Measurements from ENCODE around the gene CRELD2. TPM values are rescaled to one million over a fixed set of nuclear protein-coding genes. Genes with fewer than 3 reads are reported as not detected.

CRELD2 gene
- total and polyA plus RNA-seq, 2 of the 13 experiments (the other 11 are each of a cell fraction or from before 2014, with no cell fraction given), result 17.2 to 44.7 TPM

DNA sequence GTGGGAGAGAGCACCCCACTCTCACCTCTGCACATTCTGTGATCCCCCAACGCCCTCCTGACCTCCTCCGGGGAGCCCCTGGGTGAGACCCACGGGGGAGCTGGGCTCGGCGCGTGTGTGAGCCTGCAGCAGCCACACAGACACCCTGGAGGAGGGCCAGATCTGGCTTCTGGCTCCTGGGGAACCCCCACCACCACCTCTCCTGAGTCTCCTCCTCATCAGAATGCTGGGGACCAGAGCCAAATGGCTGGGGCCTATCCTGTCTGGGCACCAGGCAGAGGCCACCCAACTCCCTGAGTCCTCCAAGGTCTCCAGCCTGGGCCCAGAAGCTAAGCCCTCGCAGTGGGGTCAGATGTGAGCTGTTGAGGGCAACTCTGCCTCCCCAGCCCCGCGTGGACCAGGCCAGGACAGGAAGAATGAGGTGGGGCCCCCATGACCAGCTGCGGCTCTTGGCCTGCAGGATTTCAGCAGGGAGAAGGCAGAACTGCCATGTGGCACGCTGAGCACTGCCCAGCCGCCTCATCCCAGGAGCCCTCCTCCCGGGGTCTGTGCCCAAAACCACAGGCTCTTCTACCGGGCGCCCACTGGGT, 36.7 kb downstream of the CRELD2 start:
- Histone ChIP-seq H3K4me2 (ENCODE audit: low read depth, low read length) (peak overlapping the region; percentile 42), H4K20me1 (ENCODE audit: insufficient read depth, low read length) (no peaks in the 10 kb centered on the region), H3K27me3 (ENCODE audit: control insufficient read depth in 1 of 2, insufficient read depth in 2 of 2, low read length in 2 of 2) (no peaks in the 10 kb centered on the region; a peak in 1 of 5 replicates), H3K9me3 (ENCODE audit: low read length) (no peaks in the 10 kb centered on the region), H3K9ac (ENCODE audit: insufficient read depth, low read depth, low read length) (no peak overlapping the region), H3K4me1 (ENCODE audit: insufficient read depth, low read length) (peaks cover 95% of the 10 kb centered on the region), H2AFZ (ENCODE audit: low read length) (no peak overlapping the region), H3K27ac (ENCODE audit: extremely low read length, insufficient read depth, low read length) (peak overlapping the region; percentile 3), H3K4me3 (replicated peaks in 1 of 3; ENCODE audit: insufficient read depth in 1 of 3, low read depth in 2 of 3, low read length in 3 of 3) (peak overlapping the region in 1 of 3 experiments; percentile 43; a peak in 1 of 6 replicates), H3K36me3 (replicated peaks in 1 of 2; ENCODE audit: control insufficient read depth in 1 of 2, insufficient read depth in 2 of 2, low read length in 2 of 2) (no peaks in the 10 kb centered on the region), H3K79me2 (ENCODE audit: insufficient read depth, low read length) (peaks cover 7% of the 10 kb centered on the region)
- FAIRE-seq (no peak), DNase-seq (ENCODE audit: low spot score) (no peak), ATAC-seq (no peak)
- in situ Hi-C loops (cut with HindIII; ENCODE audit: extremely low pct_ligation_motif_present, low pct_unique_long_range_greater_than_20kb) (no loop called here), intact Hi-C loops (cut with micrococcal nuclease; ENCODE audit: unreplicated experiment) (loop anchor here (2.0 kb wide), 1 partner anchor 24 kb away; no protein-coding TSS in a partner anchor)
- WGBS (ENCODE audit: low lambda C conversion rate), result 80% methylated on average over 1 of the region's 15 CpGs
- ChIA-PET CTCF (ENCODE audit: low intra/inter-chr PET ratio, low total read pairs) (no interaction called here), POLR2A (interaction anchor here (1.1 to 18.6 kb wide), 3 partner anchors 9 to 20 kb away, joined by 5 to 722 read pairs (median 283); partner anchors contain the start of gene PIM3)
- BruUV-seq (replicated peaks), result no TSS peak
- TF ChIP-seq, protein P1, sequence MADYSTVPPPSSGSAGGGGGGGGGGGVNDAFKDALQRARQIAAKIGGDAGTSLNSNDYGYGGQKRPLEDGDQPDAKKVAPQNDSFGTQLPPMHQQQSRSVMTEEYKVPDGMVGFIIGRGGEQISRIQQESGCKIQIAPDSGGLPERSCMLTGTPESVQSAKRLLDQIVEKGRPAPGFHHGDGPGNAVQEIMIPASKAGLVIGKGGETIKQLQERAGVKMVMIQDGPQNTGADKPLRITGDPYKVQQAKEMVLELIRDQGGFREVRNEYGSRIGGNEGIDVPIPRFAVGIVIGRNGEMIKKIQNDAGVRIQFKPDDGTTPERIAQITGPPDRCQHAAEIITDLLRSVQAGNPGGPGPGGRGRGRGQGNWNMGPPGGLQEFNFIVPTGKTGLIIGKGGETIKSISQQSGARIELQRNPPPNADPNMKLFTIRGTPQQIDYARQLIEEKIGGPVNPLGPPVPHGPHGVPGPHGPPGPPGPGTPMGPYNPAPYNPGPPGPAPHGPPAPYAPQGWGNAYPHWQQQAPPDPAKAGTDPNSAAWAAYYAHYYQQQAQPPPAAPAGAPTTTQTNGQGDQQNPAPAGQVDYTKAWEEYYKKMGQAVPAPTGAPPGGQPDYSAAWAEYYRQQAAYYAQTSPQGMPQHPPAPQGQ (CRISPR knock-in tag; IDR thresholded peaks at IDR 0.05; ENCODE audit: borderline replicate concordance), result no peak
- TF ChIP-seq, protein P2, sequence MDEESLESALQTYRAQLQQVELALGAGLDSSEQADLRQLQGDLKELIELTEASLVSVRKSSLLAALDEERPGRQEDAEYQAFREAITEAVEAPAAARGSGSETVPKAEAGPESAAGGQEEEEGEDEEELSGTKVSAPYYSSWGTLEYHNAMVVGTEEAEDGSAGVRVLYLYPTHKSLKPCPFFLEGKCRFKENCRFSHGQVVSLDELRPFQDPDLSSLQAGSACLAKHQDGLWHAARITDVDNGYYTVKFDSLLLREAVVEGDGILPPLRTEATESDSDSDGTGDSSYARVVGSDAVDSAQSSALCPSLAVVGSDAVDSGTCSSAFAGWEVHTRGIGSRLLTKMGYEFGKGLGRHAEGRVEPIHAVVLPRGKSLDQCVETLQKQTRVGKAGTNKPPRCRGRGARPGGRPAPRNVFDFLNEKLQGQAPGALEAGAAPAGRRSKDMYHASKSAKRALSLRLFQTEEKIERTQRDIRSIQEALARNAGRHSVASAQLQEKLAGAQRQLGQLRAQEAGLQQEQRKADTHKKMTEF (CRISPR knock-in tag; IDR thresholded peaks at IDR 0.05), result no peak
- TF ChIP-seq JARID2 (CRISPR knock-in tag; IDR thresholded peaks at IDR 0.05; ENCODE audit: insufficient replicate concordance) (no peak), CAMTA2 (CRISPR knock-in tag; IDR thresholded peaks at IDR 0.05; ENCODE audit: borderline replicate concordance) (no peak), HNRNPLL (IDR thresholded peaks at IDR 0.05; ENCODE audit: low read depth, low read length, poor library complexity, severe bottlenecking) (no peak), POLR2AphosphoS2 (IDR thresholded peaks at IDR 0.05; ENCODE audit: low read depth, low read length) (no peak)
- TF ChIP-seq, protein P3, sequence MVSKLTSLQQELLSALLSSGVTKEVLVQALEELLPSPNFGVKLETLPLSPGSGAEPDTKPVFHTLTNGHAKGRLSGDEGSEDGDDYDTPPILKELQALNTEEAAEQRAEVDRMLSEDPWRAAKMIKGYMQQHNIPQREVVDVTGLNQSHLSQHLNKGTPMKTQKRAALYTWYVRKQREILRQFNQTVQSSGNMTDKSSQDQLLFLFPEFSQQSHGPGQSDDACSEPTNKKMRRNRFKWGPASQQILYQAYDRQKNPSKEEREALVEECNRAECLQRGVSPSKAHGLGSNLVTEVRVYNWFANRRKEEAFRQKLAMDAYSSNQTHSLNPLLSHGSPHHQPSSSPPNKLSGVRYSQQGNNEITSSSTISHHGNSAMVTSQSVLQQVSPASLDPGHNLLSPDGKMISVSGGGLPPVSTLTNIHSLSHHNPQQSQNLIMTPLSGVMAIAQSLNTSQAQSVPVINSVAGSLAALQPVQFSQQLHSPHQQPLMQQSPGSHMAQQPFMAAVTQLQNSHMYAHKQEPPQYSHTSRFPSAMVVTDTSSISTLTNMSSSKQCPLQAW (CRISPR knock-in tag; IDR thresholded peaks at IDR 0.05), result no peak
- TF ChIP-seq, protein P4, sequence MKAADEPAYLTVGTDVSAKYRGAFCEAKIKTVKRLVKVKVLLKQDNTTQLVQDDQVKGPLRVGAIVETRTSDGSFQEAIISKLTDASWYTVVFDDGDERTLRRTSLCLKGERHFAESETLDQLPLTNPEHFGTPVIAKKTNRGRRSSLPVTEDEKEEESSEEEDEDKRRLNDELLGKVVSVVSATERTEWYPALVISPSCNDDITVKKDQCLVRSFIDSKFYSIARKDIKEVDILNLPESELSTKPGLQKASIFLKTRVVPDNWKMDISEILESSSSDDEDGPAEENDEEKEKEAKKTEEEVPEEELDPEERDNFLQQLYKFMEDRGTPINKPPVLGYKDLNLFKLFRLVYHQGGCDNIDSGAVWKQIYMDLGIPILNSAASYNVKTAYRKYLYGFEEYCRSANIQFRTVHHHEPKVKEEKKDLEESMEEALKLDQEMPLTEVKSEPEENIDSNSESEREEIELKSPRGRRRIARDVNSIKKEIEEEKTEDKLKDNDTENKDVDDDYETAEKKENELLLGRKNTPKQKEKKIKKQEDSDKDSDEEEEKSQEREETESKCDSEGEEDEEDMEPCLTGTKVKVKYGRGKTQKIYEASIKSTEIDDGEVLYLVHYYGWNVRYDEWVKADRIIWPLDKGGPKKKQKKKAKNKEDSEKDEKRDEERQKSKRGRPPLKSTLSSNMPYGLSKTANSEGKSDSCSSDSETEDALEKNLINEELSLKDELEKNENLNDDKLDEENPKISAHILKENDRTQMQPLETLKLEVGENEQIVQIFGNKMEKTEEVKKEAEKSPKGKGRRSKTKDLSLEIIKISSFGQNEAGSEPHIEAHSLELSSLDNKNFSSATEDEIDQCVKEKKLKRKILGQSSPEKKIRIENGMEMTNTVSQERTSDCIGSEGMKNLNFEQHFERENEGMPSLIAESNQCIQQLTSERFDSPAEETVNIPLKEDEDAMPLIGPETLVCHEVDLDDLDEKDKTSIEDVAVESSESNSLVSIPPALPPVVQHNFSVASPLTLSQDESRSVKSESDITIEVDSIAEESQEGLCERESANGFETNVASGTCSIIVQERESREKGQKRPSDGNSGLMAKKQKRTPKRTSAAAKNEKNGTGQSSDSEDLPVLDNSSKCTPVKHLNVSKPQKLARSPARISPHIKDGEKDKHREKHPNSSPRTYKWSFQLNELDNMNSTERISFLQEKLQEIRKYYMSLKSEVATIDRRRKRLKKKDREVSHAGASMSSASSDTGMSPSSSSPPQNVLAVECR (CRISPR knock-in tag; IDR thresholded peaks at IDR 0.05; ENCODE audit: borderline replicate concordance), result 0 out of 2 replicates have a peak, but pooled peaks have one; percentile 6
- TF ChIP-seq, protein P5, sequence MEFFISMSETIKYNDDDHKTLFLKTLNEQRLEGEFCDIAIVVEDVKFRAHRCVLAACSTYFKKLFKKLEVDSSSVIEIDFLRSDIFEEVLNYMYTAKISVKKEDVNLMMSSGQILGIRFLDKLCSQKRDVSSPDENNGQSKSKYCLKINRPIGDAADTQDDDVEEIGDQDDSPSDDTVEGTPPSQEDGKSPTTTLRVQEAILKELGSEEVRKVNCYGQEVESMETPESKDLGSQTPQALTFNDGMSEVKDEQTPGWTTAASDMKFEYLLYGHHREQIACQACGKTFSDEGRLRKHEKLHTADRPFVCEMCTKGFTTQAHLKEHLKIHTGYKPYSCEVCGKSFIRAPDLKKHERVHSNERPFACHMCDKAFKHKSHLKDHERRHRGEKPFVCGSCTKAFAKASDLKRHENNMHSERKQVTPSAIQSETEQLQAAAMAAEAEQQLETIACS (CRISPR knock-in tag; IDR thresholded peaks at IDR 0.05), result no peak

Measured in HepG2 (cell line).